GM18873 (cell line): Measurements from ENCODE around the gene VCAN.
A peak's percentile ranks its signal among the peaks of the same experiment; 100 is the strongest.

Experiments
- ATAC-seq: cut with Tn5 transposase; IDR thresholded peaks from one replicate; pipeline ENCODE4 v1.9.1; 2021; ENCODE audit warnings: mild to moderate bottlenecking, moderate library complexity, moderate number of reproducible peaks; ENCODE audit not compliant: unreplicated experiment, low FRiP score

The VCAN gene

GRCh38 chr5:83464261-83464660 lies 7.3 kb upstream of the VCAN start:
- no peak for ATAC-seq

GRCh38 chr5:83467371-83468035 lies 4.0 kb upstream of the VCAN start:
- ATAC-seq, result no peak

GRCh38 chr5:83469075-83469474 lies 2.5 kb upstream of the VCAN start:
- no peak for ATAC-seq

- ATAC-seq, result no peak
Measured at GRCh38 chr5:83470526-83471404, 779 bp upstream of the VCAN start.

GRCh38 chr5:83472213-83472507 lies 616 bp downstream of the VCAN start:
- no peak for ATAC-seq

GRCh38 chr5:83472508-83473345 lies 1.2 kb downstream of the VCAN start:
- peak; percentile 37 for ATAC-seq

- ATAC-seq, result peak; percentile 64
Measured at GRCh38 chr5:83473346-83474160, 2.0 kb downstream of the VCAN start.

GRCh38 chr5:83474161-83474796 lies 2.7 kb downstream of the VCAN start:
- ATAC-seq, result no peak

- no peak for ATAC-seq
Measured at GRCh38 chr5:83474991-83475390, 3.4 kb downstream of the VCAN start.

GRCh38 chr5:83475391-83475863 lies 3.9 kb downstream of the VCAN start:
- no peak for ATAC-seq

GRCh38 chr5:83475935-83476814 lies 4.6 kb downstream of the VCAN start:
- ATAC-seq, result no peak

GRCh38 chr5:83482961-83483360 lies 11.4 kb downstream of the VCAN start:
- ATAC-seq, result no peak

- ATAC-seq, result no peak
Measured at GRCh38 chr5:83484294-83484693, 12.8 kb downstream of the VCAN start.

- ATAC-seq, result no peak
Measured at GRCh38 chr5:83485842-83486241, 14.3 kb downstream of the VCAN start.

- no peak for ATAC-seq
Measured at GRCh38 chr5:83487155-83487554, 15.6 kb downstream of the VCAN start.

GRCh38 chr5:83488271-83488670 lies 16.7 kb downstream of the VCAN start:
- no peak for ATAC-seq

- ATAC-seq, result no peak
Measured at GRCh38 chr5:83488821-83489220, 17.3 kb downstream of the VCAN start.

GRCh38 chr5:83490203-83490602 lies 18.7 kb downstream of the VCAN start:
- no peak for ATAC-seq

- ATAC-seq, result no peak
Measured at GRCh38 chr5:83492331-83492730, 20.8 kb downstream of the VCAN start.
